Neuronal stem cell (in vitro differentiated cells): ENCODE data around the gene FLVCR1.
"Not testable (repeated sequence)": the region's sequence is repeated elsewhere in the genome, so short reads cannot be mapped to it uniquely, and the experiment has no call there.

ENCODE experiments used
- DNase-seq: peaks from one replicate; pipeline ENCODE4 v3.0.0-alpha.2; 2013; ENCODE audit warnings: low spot score
- H2AFZ ChIP-seq: one replicate; pipeline ENCODE4 v1.6.1; 2013; ENCODE audit warnings: mild to moderate bottlenecking, low read length, inconsistent platforms
- H2AK5ac ChIP-seq: 2 replicates; pipeline ENCODE4 v1.6.1; 2013; ENCODE audit warnings: low read depth, mild to moderate bottlenecking, inconsistent platforms, low read length, moderate library complexity, mixed read lengths
- H2BK120ac ChIP-seq: 2 replicates; pipeline ENCODE4 v1.6.1; 2013; ENCODE audit warnings: low read depth, mild to moderate bottlenecking, inconsistent platforms, low read length, moderate library complexity, mixed read lengths
- H2BK12ac ChIP-seq: one replicate; pipeline ENCODE4 v1.6.1; 2013; ENCODE audit warnings: low read length, inconsistent platforms
- H2BK15ac ChIP-seq: 2 replicates; pipeline ENCODE4 v1.6.1; 2013; ENCODE audit warnings: mild to moderate bottlenecking, low read length, inconsistent platforms, mixed read lengths
- H2BK5ac ChIP-seq: one replicate; pipeline ENCODE4 v1.6.1; 2013; ENCODE audit warnings: inconsistent platforms, mild to moderate bottlenecking, low read length, moderate library complexity
- H3K14ac ChIP-seq: one replicate; pipeline ENCODE4 v1.6.1; 2013; ENCODE audit warnings: low read length, inconsistent platforms
- H3K18ac ChIP-seq: 2 replicates; pipeline ENCODE4 v1.6.1; 2013; ENCODE audit warnings: low read length, inconsistent platforms
- H3K23ac ChIP-seq: 2 replicates; pipeline ENCODE4 v1.6.1; 2013; ENCODE audit warnings: low read depth, mild to moderate bottlenecking, mixed read lengths, low read length, inconsistent platforms; ENCODE audit not compliant: poor library complexity
- H3K27ac ChIP-seq: replicated peaks from 3 replicates; pipeline ENCODE4 v1.5.1; 2013; ENCODE audit warnings: low read length, inconsistent platforms
- H3K27me3 ChIP-seq, 3 experiments: 2 replicates each; pipeline ENCODE4 v1.6.1; 2013; ENCODE audit warnings: low read length in 3 of 3, mild to moderate bottlenecking in 2 of 3, inconsistent platforms in 1 of 3, low read depth in 1 of 3, mixed read lengths in 1 of 3, moderate library complexity in 1 of 3; ENCODE audit not compliant: control insufficient read depth in 3 of 3, insufficient read depth in 3 of 3
- H3K36me3 ChIP-seq, 2 donors: replicated peaks in 1 of 2; 2 replicates each; pipeline ENCODE4 v1.6.1; 2013; ENCODE audit warnings: low read length in 2 of 2; ENCODE audit not compliant: control insufficient read depth in 2 of 2, insufficient read depth in 2 of 2
- H3K4ac ChIP-seq: 2 replicates; pipeline ENCODE4 v1.6.1; 2013; ENCODE audit warnings: inconsistent platforms, mild to moderate bottlenecking, low read length, moderate library complexity
- H3K4me1 ChIP-seq, 2 donors: 1 replicate in 1 of 2; 2 replicates in 1 of 2; pipeline ENCODE4 v1.6.1; 2013; ENCODE audit warnings: low read length in 2 of 2, low read depth in 1 of 2; ENCODE audit not compliant: control insufficient read depth in 2 of 2, insufficient read depth in 1 of 2
- H3K4me2 ChIP-seq: one replicate; pipeline ENCODE4 v1.6.1; 2013; ENCODE audit warnings: mild to moderate bottlenecking, low read length, inconsistent platforms; ENCODE audit not compliant: insufficient read depth, poor library complexity, severe bottlenecking
- H3K4me3 ChIP-seq, 2 donors: 2 replicates each; pipeline ENCODE4 v1.5.1; 2013; ENCODE audit warnings: low read length in 2 of 2, mild to moderate bottlenecking in 2 of 2, inconsistent platforms in 1 of 2, moderate library complexity in 1 of 2
- H3K79me1 ChIP-seq: one replicate; pipeline ENCODE4 v1.6.1; 2013; ENCODE audit warnings: low read depth, mild to moderate bottlenecking, inconsistent platforms, low read length, moderate library complexity
- H3K9ac ChIP-seq: one replicate; pipeline ENCODE4 v1.6.1; 2013; ENCODE audit warnings: mild to moderate bottlenecking, low read depth, low read length, inconsistent platforms; ENCODE audit not compliant: poor library complexity
- H3K9me3 ChIP-seq, 2 donors: replicated peaks in 1 of 2; 2 replicates each; pipeline versions ENCODE3 to v1.6.1; 2013; ENCODE audit warnings: low read length in 2 of 2, mild to moderate bottlenecking in 2 of 2, inconsistent platforms in 1 of 2, low read depth in 1 of 2, mixed read lengths in 1 of 2, moderate library complexity in 1 of 2; ENCODE audit not compliant: control insufficient read depth in 2 of 2, insufficient read depth in 1 of 2
- H4K8ac ChIP-seq: one replicate; pipeline ENCODE4 v1.6.1; 2013; ENCODE audit warnings: low read depth, mild to moderate bottlenecking, inconsistent platforms, low read length, moderate library complexity
- H4K91ac ChIP-seq: one replicate; pipeline ENCODE4 v1.6.1; 2013; ENCODE audit warnings: low read length, low read depth, mild to moderate bottlenecking, inconsistent platforms; ENCODE audit not compliant: poor library complexity
- WGBS, 2 donors: extraction: QIAGEN DNeasy Blood & Tissue Kit; methylation state at CpG; one replicate each; pipeline ENCODE4 v1.1.7; 2013; ENCODE audit warnings: missing lambda C conversion rate in 2 of 2, mixed read lengths in 1 of 2; ENCODE audit not compliant: insufficient read length in 2 of 2, insufficient replicate concordance in 1 of 2; ENCODE audit errors: extremely low coverage in 2 of 2; 5-methylcytosine and 5-hydroxymethylcytosine counted together

The FLVCR1 gene

GRCh38 chr1:212909652-212910063 lies 51.6 kb downstream of the FLVCR1 start:
- H3K27me3 ChIP-seq, result peaks cover 0 to 2% (median 0%) of the 10 kb centered on the region in 3 experiments
- no peak overlapping the region for H2BK12ac ChIP-seq
- no peak overlapping the region for H2AK5ac ChIP-seq

DNA sequence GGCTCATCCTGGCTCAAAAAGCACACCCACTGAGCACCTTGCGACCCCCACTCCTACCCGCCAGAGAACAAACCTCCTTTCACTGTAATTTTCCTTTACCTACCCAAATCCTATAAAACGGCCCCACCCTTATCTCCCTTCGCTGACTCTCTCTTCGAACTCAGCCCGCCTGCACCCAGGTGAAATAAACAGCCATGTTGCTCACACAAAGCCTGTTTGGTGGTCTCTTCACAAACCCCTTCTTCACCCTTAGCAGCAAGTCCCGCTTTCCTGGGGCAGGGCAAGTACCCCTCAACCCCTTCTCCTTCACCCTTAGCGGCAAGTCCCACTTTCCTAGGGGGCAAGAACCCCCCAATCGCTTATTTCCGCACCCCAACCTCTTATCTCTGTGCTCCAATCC lies 52.1 kb downstream of the FLVCR1 start:
- H3K9ac ChIP-seq, H3K4ac ChIP-seq, H3K36me3 ChIP-seq, H3K23ac ChIP-seq, H3K18ac ChIP-seq, H2BK15ac ChIP-seq, H2BK12ac ChIP-seq, H4K91ac ChIP-seq, H3K9me3 ChIP-seq, H4K8ac ChIP-seq, H3K27ac ChIP-seq, H2AFZ ChIP-seq, H3K4me2 ChIP-seq, H3K14ac ChIP-seq, H3K79me1 ChIP-seq, H2BK120ac ChIP-seq, H2AK5ac ChIP-seq, H2BK5ac ChIP-seq, DNase-seq, H3K4me3 ChIP-seq, H3K27me3 ChIP-seq, H3K4me1 ChIP-seq: not testable (repeated sequence)
- no CpG with 5 or more reads among the region's 10 CpGs for WGBS, 2 donors

More at GRCh38 chr1:212909652-212910063, 51.6 kb downstream of the FLVCR1 start:
- no peak overlapping the region for H2BK5ac ChIP-seq
- no peak overlapping the region for H3K18ac ChIP-seq
- H3K14ac ChIP-seq, result no peak overlapping the region
- H4K8ac ChIP-seq, result no peak overlapping the region
- no peak overlapping the region for H3K23ac ChIP-seq
- no peak overlapping the region for H3K9ac ChIP-seq
- no peak overlapping the region for H4K91ac ChIP-seq
- no peaks in the 10 kb centered on the region for H3K36me3 ChIP-seq
- no peak overlapping the region for H3K4ac ChIP-seq
- no peaks in the 10 kb centered on the region for H3K79me1 ChIP-seq
- H2AFZ ChIP-seq, result no peak overlapping the region
- no peak for DNase-seq
- peaks cover 0 to 3% of the 10 kb centered on the region in 2 donors for H3K9me3 ChIP-seq
- H3K27ac ChIP-seq, result no peak overlapping the region
- no CpG with 5 or more reads among the region's 3 CpGs for WGBS, 2 donors
- no peak overlapping the region for H2BK120ac ChIP-seq
- no peaks in the 10 kb centered on the region for H3K4me1 ChIP-seq
- H3K4me3 ChIP-seq, result no peak overlapping the region
- H3K4me2 ChIP-seq, result no peak overlapping the region
- H2BK15ac ChIP-seq, result no peak overlapping the region

- not testable (repeated sequence) for H2AFZ ChIP-seq, H3K4me1 ChIP-seq, H3K79me1 ChIP-seq, H2BK120ac ChIP-seq, H4K91ac ChIP-seq, H3K36me3 ChIP-seq, H3K27ac ChIP-seq, H3K4ac ChIP-seq, H3K4me3 ChIP-seq, H3K18ac ChIP-seq, H2BK15ac ChIP-seq, H3K4me2 ChIP-seq, H3K9me3 ChIP-seq, H2BK12ac ChIP-seq, H2AK5ac ChIP-seq, H3K9ac ChIP-seq, H3K27me3 ChIP-seq, H2BK5ac ChIP-seq, DNase-seq, H3K23ac ChIP-seq, H3K14ac ChIP-seq, H4K8ac ChIP-seq
- 100% methylated on average over 1 of the region's 3 CpGs; no CpG with 5 or more reads in 1 of the 2 donors for WGBS, 2 donors
Measured at GRCh38 chr1:212913638-212914037, 55.6 kb downstream of the FLVCR1 start.

GRCh38 chr1:212914110-212914509 lies 56.0 kb downstream of the FLVCR1 start:
- not testable (repeated sequence) for DNase-seq, H3K4me3 ChIP-seq, H2BK120ac ChIP-seq, H3K14ac ChIP-seq, H3K4me2 ChIP-seq, H3K4me1 ChIP-seq, H3K23ac ChIP-seq, H3K27ac ChIP-seq, H4K91ac ChIP-seq, H2BK5ac ChIP-seq, H3K36me3 ChIP-seq, H3K4ac ChIP-seq, H2BK12ac ChIP-seq, H3K79me1 ChIP-seq, H4K8ac ChIP-seq, H3K9ac ChIP-seq, H2AFZ ChIP-seq, H3K9me3 ChIP-seq, H3K27me3 ChIP-seq, H2AK5ac ChIP-seq, H2BK15ac ChIP-seq, H3K18ac ChIP-seq
- no CpG with 5 or more reads among the region's 5 CpGs for WGBS, 2 donors
